DMS153 treated with DMSO at 0.1 percent for 48 hours (cell line): ENCODE results near the gene NR6A1.

Source experiments
- DNase-seq: peaks from one replicate; lab custom pipeline; 2025; ENCODE audit not compliant: unreplicated experiment; lab: John Stamatoyannopoulos, UW

The NR6A1 gene

DNA sequence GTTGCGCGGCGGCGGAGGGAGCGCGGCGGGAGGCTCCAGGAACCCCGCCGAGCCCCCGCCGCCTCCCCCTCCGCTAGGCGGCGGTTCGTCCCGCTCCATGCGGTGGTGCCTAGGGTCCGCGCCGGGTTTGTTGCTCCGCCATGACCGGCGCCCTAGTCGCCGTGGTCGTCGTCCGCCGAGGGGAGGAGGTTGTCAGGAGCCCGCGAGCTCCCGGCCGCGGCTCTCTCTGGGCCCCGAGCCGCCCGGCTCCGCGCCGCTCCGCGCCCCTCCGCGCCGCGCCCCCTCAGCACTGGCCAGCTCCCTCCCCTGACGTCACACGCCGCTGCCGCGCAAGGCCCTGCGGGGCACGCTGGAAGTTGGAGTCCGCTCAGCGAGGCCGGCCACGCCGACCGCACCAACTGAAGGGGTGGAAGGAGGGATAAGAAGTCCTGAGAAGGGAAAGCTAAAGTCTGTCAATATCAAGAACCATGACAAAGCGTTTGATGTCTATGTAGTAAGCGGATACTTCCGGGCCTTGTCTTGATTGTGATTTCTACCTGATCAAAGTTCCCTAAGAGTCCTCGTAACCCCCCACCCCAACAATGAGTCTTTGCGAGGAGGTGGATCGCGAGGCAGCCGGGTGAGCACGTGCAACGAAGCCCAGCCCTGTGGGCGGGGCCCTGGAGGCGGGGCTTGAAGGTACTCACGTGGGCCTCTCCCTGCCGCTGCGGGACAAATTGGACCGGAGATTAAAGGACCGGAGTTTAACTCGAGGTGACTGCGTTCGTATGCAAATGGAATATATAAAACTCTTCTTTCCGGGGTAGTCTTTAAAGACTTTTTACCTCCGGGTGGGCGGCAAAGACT lies at the start of gene NR6A1:
NR6A1 (minus strand) TSS at position 291 of the 846 bp plus-strand sequence.
- DNase-seq = peak; percentile 98

DNA sequence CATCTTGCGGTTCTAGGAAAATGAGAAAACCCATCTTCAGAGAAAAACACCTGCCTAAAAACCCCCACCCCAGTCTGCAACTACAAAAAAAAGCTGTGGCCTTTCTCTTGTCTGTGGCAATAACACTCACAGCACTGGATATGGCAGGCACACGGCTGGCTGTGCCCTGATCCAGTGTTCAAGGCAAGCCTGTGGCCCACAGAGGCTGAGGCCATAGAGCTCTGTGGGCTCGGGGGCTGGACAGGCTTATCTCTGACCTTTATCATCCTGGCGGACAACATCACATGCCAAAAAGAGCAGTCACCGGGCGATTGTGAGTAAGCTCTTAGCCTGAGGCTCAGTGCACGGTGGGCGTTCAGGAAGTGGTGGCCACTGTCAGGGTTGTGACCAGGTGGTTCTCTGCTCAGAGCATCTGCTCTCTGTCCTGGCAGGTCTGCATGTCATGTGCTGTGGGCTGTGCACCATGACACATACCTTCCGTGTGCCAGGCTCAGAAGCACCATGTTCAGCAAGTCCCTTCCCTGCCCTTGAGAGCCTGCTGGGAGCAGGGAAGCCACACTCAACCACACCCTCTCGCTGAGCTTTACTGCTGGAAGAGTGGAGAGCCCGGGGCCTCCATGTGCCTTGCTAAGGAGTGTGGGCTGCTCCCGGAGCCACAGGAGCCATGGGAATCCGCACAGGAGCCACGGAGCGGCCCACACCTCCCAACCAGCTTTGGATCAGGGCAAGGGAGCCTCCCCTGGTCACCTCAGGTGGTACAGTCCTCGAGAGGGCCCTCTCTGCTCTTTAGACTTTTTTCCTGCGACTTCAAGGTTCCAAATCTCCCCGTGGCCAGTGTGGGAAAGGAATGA lies 47.5 kb upstream of the NR6A1 start:
- no peak for DNase-seq

DNA sequence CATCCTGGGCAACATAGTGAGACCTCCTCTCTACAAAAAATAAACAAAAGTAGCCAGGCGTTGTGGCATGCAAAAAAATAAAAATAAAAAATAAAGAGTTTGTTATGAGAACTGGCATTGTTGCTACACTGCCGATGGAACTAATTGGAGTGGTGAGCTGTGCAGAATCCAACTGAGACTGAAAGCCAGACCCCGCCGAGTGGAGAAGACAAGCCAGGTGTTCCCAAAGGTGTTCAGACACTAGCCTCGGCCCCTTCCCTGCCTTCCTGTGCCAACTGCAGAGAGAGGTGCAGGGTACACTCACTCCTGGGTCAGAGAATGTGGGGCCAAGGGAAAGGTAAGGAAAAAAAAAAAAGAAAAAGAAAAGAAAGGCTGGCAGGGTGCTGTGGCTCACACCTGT lies 44.5 kb upstream of the NR6A1 start:
- DNase-seq = no peak

DNA sequence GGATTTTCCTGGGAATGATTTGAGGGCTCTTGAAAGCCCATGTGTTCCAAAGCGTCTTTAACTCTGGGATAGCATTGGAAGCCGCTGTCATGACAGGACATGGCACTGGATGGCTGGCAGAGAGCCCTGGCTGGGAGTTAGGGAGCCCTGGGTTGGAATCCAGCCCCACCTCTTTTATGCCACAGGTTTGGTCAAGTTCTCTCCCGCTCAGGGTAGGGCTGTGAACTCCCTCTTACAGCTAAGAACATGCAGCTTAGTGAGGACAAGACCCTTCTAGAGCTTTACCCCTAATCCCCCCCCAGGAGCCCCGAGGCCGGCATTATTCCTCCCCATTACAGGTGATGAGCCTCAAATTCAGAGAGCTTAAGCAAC lies 43.0 kb upstream of the NR6A1 start:
- DNase-seq = no peak

DNA sequence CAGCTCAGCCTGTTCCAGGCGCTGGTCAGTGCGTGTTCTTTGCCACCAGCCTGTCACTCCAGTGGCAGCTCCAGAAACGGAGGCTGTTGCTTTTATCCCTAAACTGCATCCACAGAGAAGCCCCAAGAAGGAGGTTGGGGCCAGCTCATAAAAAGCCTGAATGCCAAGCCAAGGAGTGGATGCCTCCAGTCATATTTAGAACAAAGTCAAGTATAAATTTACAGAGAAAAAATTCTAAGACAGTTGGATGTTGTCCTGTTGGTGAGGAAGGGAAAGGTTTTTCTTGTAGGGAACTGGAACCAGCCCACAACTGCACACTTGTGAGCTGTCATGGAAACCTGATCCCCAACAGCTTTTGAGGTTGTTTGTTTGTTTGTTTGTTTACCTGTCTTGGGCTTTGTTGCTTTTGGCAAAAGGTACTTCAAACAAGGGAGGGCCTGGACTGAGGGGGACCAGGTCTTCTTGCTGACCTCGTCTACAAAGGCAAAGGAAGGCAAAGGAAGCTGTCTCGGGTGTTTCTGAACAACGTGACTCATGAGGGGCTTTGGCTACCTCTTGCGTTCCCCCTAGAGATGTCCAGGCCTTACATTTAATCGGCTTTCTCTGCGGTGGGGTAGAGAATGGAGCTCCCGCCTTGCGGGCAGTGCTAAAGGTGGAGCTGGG lies 42.5 kb upstream of the NR6A1 start:
- DNase-seq = no peak

DNA sequence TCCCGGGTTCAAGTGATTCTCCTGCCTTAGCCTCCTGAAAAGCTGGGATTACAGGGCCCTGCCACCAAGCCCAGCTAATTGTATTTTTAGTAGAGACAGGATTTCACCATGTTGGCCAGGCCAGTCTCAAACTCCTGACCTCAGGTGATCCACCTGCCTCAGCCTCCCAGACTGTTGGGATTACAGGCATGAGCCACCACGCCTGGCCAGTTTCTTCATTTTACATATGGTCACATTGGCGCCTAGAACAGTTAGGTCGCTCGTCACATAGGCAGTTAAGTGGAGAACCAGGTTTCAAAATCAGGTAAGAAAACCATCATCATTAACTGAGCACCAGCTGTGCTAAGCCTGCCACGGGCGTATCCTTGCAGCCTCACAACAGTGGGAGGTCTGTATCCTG lies 41.9 kb upstream of the NR6A1 start:
- no peak for DNase-seq

DNA sequence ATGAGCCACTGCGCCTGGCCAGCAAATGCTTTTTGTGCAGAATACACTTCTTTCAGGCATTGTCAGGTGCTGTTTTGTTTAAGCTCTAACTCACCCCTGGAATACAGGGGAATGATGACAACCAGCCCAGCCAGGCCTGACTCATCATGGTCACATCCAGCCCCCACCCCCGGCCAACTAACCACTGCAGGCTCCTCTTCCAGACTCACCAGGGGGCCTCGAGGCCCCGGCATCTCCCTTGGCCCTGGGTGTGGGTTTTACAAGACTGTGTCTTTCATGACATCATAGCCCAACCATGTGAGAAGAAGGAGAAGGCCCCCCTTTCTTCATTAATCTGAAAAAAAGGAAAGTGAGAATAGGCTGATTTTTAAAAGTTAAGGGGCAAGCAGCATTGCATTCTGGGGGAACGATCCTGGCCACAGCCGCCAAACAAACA lies 41.3 kb upstream of the NR6A1 start:
- no peak for DNase-seq

DNA sequence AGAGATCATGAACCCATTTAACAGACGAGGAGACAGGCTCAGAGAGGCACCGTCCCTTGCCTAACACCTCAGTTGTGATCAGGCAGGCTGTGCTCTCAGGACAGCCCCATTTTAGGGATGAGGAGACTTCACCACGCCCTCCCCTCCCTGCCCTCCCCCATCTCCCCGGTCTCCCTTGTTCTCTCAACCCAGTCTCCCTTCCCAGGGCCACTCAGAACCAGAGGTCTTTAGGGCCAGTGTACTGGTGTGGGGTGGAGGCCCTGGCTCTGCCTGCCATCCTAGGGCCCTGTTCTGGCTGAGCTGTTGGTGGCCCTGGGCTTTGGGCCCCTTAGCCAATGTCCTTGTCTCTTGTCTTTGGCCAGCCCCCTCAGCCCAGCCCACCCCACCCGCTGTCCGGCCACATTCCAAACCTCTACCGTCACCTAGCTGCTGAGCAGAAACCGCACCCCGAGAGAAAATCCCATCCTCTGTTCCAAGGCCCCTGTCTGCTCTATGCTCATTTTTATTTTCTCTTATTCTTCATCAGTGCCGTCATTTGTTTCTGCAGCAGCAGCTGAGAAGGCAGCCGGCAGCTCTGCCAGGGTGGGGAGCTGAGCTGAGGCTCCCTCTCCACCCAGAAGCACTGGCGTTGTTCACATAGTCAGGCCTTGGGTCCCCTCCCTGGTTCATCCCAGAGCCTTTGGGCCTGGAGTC lies 39.7 kb upstream of the NR6A1 start:
- DNase-seq = no peak

DNA sequence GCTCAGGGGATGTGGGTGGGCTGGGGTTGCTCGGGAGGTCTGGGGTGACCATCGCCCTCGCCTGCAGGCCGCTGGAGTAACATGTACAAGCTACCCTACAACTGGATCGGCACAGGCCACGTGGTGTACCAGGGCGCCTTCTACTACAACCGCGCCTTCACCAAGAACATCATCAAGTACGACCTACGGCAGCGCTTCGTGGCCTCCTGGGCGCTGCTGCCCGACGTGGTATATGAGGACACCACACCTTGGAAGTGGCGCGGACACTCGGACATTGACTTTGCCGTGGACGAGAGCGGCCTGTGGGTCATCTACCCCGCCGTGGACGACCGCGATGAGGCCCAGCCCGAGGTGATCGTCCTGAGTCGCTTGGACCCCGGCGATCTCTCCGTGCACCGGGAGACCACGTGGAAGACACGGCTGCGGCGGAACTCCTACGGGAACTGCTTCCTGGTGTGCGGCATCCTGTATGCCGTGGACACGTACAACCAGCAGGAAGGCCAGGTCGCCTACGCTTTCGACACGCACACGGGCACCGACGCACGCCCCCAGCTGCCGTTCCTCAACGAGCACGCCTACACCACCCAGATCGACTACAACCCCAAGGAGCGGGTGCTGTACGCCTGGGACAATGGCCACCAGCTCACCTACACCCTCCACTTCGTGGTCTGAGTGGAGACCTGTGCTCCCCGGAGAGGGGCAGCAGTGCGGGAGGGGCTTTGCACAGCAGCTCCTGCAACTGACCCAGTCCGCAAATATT lies 38.8 kb upstream of the NR6A1 start:
- DNase-seq = no peak

DNA sequence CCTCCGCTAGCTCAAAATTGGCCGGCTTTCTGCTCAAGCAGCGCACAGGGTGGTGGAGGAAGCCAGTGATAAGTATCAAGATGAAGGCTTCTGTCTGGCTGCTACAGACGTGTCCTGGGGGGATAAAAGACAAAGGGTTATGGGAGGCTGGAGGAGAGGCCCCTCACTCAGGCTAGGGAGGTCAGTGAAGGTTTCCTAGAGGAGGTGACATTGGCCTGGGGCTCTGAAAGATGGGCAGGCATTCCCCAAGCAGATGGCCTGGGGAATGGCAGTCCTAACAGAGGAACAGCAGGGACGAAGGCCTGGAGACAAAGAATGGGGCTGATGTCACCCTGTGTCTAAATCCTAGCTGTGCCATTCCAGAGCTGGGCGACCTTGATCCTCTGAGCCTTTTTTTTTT lies 38.1 kb upstream of the NR6A1 start:
- DNase-seq = no peak

DNA sequence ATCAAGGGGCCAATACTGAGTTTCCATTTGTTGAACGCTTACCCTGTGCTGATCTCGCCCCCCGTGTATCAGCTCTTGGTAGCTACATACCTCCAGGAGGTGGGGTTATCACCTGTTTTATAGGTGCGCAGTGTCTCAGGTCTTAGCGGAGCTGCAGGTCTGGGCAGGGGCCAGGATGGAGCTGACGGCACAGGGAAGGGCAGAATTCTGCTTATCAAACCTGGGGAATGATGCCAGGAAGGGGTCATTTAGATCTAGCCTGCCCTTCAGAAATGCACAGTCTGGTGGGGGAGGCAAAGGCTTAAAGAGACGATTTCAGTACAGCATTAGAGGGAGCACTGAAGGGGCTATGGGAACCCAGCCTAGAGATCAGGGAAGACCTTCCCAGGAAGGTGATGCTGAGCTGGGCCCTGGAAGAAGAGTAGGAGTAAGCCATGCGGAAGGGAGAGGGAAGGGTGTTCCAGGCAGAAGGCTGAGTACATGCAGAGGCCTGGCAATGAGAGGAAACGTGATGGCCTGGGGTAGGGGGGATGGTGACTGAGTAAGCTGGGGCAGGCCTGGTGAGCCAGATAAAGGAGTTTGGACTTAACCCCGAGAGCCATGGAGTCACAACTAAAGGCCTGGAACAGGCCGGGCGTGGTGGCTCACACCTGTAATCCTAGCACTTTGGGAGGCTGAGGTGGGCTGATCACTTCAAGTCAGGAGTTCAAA lies 37.3 kb upstream of the NR6A1 start:
- DNase-seq = no peak

DNA sequence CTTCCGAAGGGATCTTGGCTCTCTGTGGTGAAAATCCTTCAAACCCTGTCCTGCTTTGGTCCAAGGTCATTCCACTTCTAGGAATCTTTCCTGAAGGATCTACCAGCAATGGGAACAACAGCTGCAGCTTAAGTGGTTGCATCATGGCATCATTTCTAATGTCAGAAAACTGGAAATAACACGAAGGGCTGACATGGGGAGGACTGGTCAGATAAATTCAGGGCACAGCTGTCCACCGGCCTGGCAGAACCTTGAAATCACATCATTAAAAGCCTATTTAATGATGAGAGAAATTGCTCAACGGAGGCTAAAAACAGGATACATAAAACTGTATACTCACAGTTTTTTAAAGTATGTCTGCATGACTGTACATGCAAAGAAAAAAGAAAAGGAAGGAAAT lies 34.1 kb upstream of the NR6A1 start:
- DNase-seq = no peak

DNA sequence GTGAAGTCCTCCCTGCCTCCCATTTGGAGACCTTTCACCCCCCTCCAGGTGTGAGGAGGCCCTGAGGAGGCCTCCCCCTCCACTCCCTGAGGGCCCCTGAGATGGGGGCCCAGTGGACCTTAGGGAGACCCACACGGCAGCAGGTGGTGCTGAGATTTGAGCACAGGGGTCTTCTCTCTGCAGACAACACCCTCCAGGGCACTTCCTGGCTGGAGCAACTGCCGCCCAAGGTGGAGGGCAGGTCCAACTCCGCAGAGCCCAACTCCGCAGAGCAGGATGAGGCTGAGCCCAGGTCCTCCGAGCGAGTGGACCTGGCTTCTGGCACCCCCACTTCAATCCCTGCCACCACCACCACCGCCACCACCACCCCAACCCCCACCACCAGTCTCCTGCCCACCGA lies 32.8 kb upstream of the NR6A1 start:
- DNase-seq = no peak

DNA sequence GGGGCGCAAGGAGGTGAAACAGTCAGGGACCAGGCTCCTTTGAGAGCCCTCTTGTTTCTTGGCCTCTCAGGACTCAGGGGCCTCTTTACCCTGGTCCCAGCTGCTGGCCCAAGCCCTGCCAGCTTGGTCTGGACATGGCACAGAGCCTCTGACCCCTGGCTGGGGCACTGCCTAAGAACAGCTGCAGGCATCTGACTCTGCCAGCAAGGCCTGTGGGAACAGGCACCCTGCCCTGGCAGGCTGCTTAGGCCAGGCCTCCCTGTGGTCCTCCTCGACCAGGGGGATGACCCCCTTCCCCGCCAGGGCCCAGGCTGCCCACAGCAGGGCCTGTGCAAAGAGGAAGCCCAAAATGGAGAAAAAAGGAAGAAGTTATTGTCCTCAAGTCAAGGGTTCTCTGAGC lies 31.3 kb upstream of the NR6A1 start:
- DNase-seq = no peak

DNA sequence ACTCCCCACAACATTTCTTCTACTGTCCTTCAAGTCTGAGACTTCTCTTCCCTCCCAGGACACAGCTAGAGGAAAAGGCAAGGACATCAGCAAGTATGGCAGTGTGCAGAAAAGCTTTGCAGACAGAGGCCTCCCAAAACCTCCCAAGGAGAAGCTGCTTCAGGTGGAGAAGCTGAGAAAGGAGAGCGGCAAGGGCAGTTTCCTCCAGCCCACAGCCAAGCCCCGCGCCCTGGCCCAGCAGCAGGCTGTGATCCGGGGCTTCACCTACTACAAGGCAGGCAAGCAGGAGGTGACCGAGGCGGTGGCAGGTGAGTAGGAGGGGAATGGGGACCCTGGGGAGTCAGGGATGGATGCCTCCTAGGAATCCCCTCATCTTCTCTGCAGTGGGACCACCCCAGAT lies 30.2 kb upstream of the NR6A1 start:
- DNase-seq = no peak

DNA sequence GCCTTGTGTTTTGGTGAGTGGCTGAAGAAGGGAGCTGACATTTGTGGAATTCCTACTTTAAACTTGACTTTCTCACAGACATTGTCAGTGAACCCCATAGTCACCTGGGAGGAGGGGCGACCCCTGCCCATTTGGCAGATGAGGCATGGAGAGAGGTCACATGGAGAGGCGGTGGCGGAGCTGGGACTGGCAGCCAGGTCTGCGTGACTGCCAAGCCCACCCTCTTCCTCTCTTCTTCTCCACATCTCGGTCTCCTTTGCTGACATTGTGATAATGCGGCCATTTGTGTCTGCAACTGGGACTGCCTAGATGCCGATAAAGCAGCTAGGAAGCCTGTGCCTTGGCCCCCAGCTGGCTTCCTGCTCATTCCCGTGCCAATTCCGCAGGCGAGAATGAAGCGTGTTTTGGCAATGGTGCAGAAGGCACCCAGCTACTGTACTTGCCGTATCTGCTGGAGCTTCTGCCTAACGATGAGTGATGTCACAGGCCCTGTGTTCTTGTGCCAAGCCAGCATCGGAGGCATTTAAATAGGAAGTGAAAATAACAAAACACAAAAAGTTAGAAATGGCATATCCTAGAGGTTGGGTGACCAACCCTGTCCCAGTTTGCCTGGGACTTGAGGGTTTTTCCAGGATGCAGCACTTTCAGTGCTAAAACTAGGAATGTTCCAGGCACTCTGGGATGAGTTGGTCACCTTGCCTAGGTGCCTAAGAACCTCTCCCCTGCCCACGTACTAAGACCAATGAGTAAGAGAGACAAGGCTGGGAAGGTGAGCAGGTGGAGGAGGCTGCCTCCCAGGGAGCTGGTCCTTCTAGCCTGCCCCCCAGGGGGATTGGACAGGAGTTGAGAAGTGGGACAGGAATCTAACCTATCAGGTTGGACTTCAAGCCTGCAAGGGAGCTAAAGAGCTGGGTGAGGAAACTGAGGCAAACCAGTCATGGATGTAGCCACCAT lies 29.5 kb upstream of the NR6A1 start:
- DNase-seq = no peak

DNA sequence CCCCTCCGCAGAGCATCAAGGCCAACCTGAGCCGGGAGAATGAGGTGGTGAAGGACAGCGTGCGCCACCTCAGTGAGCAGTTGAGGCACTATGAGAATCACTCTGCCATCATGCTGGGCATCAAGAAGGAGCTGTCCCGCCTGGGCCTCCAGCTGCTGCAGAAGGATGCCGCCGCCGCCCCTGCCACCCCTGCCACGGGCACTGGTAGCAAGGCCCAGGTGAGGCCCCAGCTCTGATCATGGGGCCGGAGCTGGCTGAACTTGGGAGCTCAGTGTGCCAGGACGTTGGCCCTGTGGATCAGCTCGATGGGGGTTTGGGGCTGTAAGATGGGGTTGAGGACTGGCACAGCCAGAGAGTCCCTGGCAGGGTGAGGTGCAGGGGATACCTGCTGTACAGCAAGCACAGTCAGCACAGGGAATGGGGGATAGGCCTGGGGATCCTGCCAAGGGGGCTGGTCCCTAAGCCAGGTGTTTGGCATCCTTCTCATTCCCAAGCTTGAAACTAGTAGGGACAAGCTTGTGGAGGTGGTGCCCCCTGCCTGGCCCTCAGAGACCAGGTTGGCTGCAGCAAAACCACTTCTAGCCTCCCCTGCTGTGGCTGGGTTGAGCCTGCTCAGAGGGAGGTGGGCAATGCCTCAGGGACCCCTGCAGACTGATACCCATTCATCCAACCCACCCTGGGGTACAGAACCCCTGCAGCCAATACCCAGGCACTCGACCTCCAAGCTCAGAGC lies 28.3 kb upstream of the NR6A1 start:
- DNase-seq = no peak
